GM12892 (cell line): Measurements from ENCODE around the gene POP4.
A peak's percentile ranks its signal among the peaks of the same experiment; 100 is the strongest.

Experiments
- DNase-seq: peaks from one replicate; pipeline ENCODE4 v3.0.0; 2011; ENCODE audit not compliant: insufficient read length
- FAIRE-seq: peaks from 2 replicates; lab custom pipeline; 2011; peaks lifted over from hg19 to GRCh38; lab: Jason Lieb, UNC
- POLR2A ChIP-seq: IDR thresholded peaks from 2 replicates; pipeline ENCODE4 v1.6.1; 2011; ENCODE audit warnings: low read depth, low read length, control low read depth
- POLR2AphosphoS5 ChIP-seq: IDR thresholded peaks from 2 replicates; pipeline ENCODE4 v1.6.1; 2011; ENCODE audit warnings: low read depth, low read length, control low read depth
- TAF1 ChIP-seq: IDR thresholded peaks from 2 replicates; pipeline ENCODE4 v1.6.1; 2011; ENCODE audit warnings: low read depth, mild to moderate bottlenecking, control low read depth, low read length, borderline replicate concordance

The POP4 gene

GRCh38 chr19:29579308-29579910 is 26.7 kb upstream of the POP4 start:
- DNase-seq (no peak), FAIRE-seq (no peak)
- no peak for TF ChIP-seq POLR2AphosphoS5
- no peak for TF ChIP-seq TAF1
- TF ChIP-seq POLR2A: no peak

DNA sequence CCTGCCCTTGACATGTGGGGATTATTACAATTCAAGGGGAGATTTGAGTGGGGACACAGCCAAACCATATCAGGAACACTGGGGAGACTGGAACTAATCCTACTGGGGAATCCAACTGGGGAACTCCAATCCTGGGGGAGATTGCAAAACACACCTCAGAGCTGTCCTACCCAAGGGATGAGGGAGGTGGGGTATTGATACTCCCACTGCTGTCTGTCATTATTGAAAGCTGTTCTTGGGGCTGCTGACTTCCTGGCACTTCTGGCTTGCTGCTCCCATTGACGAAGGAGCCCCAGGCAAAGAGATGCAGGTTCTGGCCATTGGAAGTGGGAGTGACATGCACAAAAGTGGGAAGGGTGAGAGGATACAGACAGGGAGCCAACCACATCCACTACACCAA is 24.7 kb upstream of the POP4 start:
- TF ChIP-seq POLR2A: no peak
- no peak for TF ChIP-seq TAF1
- TF ChIP-seq POLR2AphosphoS5: no peak
- DNase-seq: no peak
- no peak for FAIRE-seq

DNA sequence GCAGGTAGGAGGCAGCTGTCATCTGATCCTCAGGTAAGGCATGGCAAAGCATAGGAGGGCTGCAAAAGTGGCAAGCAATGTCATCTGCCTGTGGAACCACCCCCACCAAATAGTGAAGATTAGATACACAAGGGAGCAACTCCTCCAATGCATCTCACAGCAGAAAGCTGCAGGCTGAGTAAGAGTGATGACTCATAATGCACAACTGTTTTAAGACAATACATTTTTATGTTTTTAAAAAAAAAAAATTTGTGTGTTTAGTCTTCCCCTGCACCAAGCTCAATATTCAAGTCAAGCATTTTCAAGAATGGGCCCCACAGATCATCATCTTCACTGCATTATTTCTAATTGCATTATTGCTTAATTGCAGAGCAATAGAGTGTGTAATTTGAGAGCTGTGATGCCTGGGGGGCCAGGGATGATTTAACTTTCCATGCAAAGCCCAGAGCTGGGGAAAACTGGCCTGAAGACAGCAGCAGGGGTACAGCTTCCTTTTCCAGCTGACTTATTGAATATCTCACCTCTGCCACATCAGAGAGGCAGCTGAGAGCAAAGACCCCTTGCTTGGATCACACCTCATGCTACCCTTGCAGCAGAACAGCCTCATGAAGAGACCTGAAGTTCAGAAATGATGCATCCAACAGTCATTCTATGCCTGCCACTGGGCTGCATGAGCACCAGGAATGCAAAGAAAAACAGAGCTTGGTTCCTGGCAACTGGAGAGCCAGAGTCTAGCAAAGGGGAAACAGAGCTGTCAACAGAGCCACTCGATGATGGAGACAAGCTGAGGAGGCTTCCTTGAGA is 22.7 kb upstream of the POP4 start:
- TF ChIP-seq TAF1 (no peak), POLR2AphosphoS5 (no peak), POLR2A (no peak)
- DNase-seq (no peak), FAIRE-seq (no peak)

DNA sequence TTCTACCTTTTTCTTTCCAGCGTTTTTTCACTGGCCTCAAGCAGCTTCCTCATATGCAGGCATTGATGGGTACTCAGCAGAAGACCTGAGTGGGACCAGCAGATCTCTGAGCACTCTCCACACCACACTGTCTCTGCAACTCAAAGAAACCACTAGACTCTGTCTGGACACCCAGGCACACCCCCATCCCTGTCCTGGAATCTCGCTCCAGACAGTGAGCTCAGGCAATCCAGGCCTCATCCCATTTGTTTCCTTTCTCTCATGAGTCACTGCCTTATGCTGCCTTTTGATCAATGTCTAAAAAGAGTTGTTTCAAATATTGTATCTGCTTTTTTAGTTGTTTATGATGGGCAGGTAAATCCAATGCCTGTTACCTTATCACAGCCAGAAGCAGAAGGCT is 19.7 kb upstream of the POP4 start:
- DNase-seq (no peak), FAIRE-seq (no peak)
- TF ChIP-seq TAF1 (no peak), POLR2AphosphoS5 (no peak), POLR2A (no peak)

- FAIRE-seq (no peak), DNase-seq (no peak)
- TF ChIP-seq TAF1 (no peak), POLR2AphosphoS5 (no peak), POLR2A (no peak)
Measured at GRCh38 chr19:29587059-29587458, 19.0 kb upstream of the POP4 start.

GRCh38 chr19:29587518-29587986 is 18.5 kb upstream of the POP4 start:
- peak; percentile 70 for FAIRE-seq
- no peak for DNase-seq

GRCh38 chr19:29588095-29588494 is 18.0 kb upstream of the POP4 start:
- TF ChIP-seq TAF1: no peak
- no peak for TF ChIP-seq POLR2A
- TF ChIP-seq POLR2AphosphoS5: no peak
- DNase-seq (no peak), FAIRE-seq (no peak)

More at GRCh38 chr19:29587518-29587986, 18.5 kb upstream of the POP4 start:
- TF ChIP-seq POLR2A: no peak
- no peak for TF ChIP-seq TAF1
- TF ChIP-seq POLR2AphosphoS5: no peak

- TF ChIP-seq POLR2AphosphoS5: no peak
- no peak for FAIRE-seq
- DNase-seq: no peak
Measured at GRCh38 chr19:29590278-29590677, 15.8 kb upstream of the POP4 start.

GRCh38 chr19:29591670-29592069 is 14.4 kb upstream of the POP4 start:
- TF ChIP-seq POLR2AphosphoS5 (no peak), POLR2A (no peak), TAF1 (no peak)
- FAIRE-seq: no peak
- DNase-seq: no peak

DNA sequence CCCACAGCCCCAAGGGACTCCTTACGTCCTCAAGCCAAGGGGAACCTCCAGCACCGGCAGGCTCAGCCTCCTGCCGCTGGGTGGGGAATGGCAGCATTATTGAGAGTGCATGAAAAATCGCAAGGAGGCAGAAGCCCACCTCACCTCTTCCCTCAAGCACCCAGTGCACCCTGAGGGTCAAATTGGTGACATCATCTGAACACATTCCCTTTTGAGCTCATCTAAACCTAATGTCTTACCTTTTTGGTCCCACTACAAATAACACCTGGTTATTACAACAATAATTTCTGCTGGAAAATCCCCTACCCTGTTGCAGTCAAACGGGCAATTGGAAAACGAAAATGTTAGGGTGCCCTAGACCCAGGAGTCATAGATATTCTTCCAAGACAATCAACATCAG is 12.2 kb upstream of the POP4 start:
- no peak for TF ChIP-seq POLR2A
- TF ChIP-seq POLR2AphosphoS5: no peak
- TF ChIP-seq TAF1: no peak
- FAIRE-seq (no peak), DNase-seq (no peak)

DNA sequence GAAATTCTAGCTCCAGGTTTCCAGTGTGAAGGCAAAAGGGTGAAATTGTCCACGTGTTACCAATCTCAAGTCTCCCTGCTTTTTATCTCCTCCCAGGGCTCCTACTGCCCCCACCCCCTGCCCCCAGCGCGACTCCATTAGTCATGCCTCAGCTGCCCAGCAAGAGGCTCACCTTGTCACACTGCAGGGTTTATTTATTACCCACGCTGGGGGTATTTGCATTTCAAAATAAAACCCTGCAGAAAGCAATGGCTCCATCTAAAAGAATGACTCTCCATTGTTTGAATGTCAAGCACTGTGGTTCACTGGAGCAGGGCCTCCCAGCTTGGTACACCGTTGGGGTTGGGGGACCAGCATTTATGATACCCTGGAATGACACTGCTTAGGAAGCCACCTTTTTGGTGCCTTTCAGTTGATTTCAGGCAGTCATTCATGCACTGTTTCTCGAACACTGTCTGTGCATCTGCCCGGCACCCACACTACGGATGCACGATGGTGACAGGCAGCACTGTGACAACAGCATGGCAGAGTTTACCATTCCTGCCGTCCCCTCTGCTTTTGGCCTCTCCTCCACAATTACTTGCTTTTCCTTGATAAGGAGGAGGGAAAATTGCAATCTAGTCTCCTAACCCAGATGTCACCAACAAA is 9.9 kb upstream of the POP4 start:
- DNase-seq: no peak
- FAIRE-seq: no peak

More for the DNA sequence above, 9.9 kb upstream of the POP4 start:
- no peak for TF ChIP-seq POLR2AphosphoS5
- TF ChIP-seq TAF1: no peak
- no peak for TF ChIP-seq POLR2A
